ENCODE results near the gene FSTL1. TPM values are rescaled to one million over a fixed set of nuclear protein-coding genes. Genes with fewer than 3 reads are reported as not detected.

The FSTL1 gene
- total and polyA plus RNA-seq, 2 of the 8 experiments (the other 6 are each of a cell fraction or from before 2014, with no cell fraction given), result 158 to 516 TPM

DNA sequence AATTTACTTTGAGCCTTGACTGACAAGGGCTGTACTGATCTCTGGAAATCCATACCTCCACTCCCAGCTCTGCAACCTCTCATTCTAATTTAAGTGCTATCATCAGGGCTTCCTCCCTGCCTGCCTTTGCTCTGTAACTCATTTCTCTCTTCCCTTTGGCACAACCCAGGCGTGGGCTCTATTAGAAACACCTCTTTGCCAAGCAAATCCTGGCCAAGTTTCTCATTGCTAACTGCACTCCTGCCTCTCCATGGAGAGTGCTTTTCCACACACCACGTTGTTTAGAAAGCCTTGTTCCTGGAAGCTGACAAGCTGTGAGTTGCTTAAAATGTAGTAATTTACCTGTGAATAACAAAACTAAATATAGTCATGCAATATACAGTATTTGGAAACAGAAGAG is 20.1 kb upstream of the FSTL1 start:
- CTCF ChIA-PET (ENCODE audit: partially characterized antibody), result interaction anchor here (1.2 to 6.9 kb wide), 3 partner anchors 53 to 96 kb away, joined by 3 to 36 read pairs (median 5); no protein-coding TSS in a partner anchor
- DNase-seq (ENCODE audit: low read depth in 1 of 2, low spot score in 2 of 2), result no peak
- H3K14ac ChIP-seq (ENCODE audit: insufficient read length), result no peak overlapping the region
- peak overlapping the region; percentile 91 for H2BK5ac ChIP-seq (ENCODE audit: low read depth, low read length)
- H3K4ac ChIP-seq (replicated peaks; ENCODE audit: insufficient read length, low read depth, low read length), result no peak overlapping the region
- no peak for FAIRE-seq
- H2AFZ ChIP-seq (ENCODE audit: low read length), result peak overlapping the region; percentile 76
- TF ChIP-seq SRF (IDR thresholded peaks at IDR 0.05; ENCODE audit: low read depth, low read length), result no peak
- no peak for TF ChIP-seq JUND (IDR thresholded peaks at IDR 0.05; ENCODE audit: low read length)
- no peak for TF ChIP-seq TAF7 (optimal IDR thresholded peaks at IDR 0.05; ENCODE audit: borderline replicate concordance, low read depth, low read length)
- TF ChIP-seq, protein P1, sequence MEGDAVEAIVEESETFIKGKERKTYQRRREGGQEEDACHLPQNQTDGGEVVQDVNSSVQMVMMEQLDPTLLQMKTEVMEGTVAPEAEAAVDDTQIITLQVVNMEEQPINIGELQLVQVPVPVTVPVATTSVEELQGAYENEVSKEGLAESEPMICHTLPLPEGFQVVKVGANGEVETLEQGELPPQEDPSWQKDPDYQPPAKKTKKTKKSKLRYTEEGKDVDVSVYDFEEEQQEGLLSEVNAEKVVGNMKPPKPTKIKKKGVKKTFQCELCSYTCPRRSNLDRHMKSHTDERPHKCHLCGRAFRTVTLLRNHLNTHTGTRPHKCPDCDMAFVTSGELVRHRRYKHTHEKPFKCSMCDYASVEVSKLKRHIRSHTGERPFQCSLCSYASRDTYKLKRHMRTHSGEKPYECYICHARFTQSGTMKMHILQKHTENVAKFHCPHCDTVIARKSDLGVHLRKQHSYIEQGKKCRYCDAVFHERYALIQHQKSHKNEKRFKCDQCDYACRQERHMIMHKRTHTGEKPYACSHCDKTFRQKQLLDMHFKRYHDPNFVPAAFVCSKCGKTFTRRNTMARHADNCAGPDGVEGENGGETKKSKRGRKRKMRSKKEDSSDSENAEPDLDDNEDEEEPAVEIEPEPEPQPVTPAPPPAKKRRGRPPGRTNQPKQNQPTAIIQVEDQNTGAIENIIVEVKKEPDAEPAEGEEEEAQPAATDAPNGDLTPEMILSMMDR (IDR thresholded peaks at IDR 0.05; ENCODE audit: control extremely low read depth in 1 of 3, insufficient read depth in 1 of 3, low read depth in 1 of 3, low read length in 3 of 3), result no peak
- TF ChIP-seq CREB1 (IDR thresholded peaks at IDR 0.05), result no peak
- H4K8ac ChIP-seq (ENCODE audit: extremely low read depth, insufficient read depth, low read length), result no peak overlapping the region
- H3K9ac ChIP-seq (replicated peaks in 1 of 4; ENCODE audit: extremely low read depth in 1 of 4, low read depth in 3 of 4, low read length in 3 of 4), result no peak overlapping the region
- H2BK120ac ChIP-seq (replicated peaks; ENCODE audit: low read depth, low read length), result no peak overlapping the region
- H3K27me3 ChIP-seq (replicated peaks in 1 of 4; ENCODE audit: control insufficient read depth in 3 of 4, extremely low read depth in 1 of 4, insufficient read depth in 3 of 4, low read length in 3 of 4), result no peaks in the 10 kb centered on the region
- no peak overlapping the region for H3K23ac ChIP-seq (ENCODE audit: insufficient read length)
- no peaks in the 10 kb centered on the region for H3K79me2 ChIP-seq (ENCODE audit: control insufficient read depth in 1 of 2, insufficient read depth in 2 of 2, low read length in 2 of 2)
- H3K4me2 ChIP-seq (ENCODE audit: insufficient read depth in 1 of 2, low read depth in 2 of 2, low read length in 2 of 2), result no peak overlapping the region
- no peak overlapping the region for H4K91ac ChIP-seq (replicated peaks; ENCODE audit: insufficient read length, low read length)
- POLR2A ChIA-PET (ENCODE audit: partially characterized antibody), result interaction anchor here (1.0 to 4.3 kb wide), 4 partner anchors 14 to 376 kb away, joined by 3 to 24 read pairs (median 10); partner anchors contain the start of gene FSTL1
- no peak overlapping the region for H3K4me3 ChIP-seq (ENCODE audit: extremely low read depth in 1 of 4, insufficient read depth in 2 of 4, low read depth in 3 of 4, low read length in 4 of 4)
- H3K36me3 ChIP-seq (ENCODE audit: control insufficient read depth in 2 of 4, insufficient read depth in 4 of 4, low read length in 3 of 4), result no peaks in the 10 kb centered on the region
- H4K20me1 ChIP-seq (replicated peaks in 1 of 2; ENCODE audit: control insufficient read depth in 1 of 2, insufficient read depth in 2 of 2, low read length in 2 of 2), result no peaks in the 10 kb centered on the region
- no peaks in the 10 kb centered on the region for H3K79me1 ChIP-seq (ENCODE audit: low read depth, low read length)
- no peak overlapping the region for H4K5ac ChIP-seq (ENCODE audit: insufficient read length, low read depth, low read length)
- no peak overlapping the region for H3K56ac ChIP-seq (replicated peaks; ENCODE audit: insufficient read length, low read depth, low read length)
- H2AK5ac ChIP-seq (ENCODE audit: low read depth, low read length), result peak overlapping the region; percentile 90
- no peak overlapping the region for H2BK15ac ChIP-seq (ENCODE audit: low read length)
- peaks cover 6 to 29% (median 12%) of the 10 kb centered on the region in 4 experiments; a peak in 6 of 7 replicates for H3K4me1 ChIP-seq (replicated peaks in 1 of 4; ENCODE audit: control insufficient read depth in 3 of 4, insufficient read depth in 4 of 4, low read length in 3 of 4)
- 0 out of 2 replicates have a peak overlapping the region, but pooled peaks have one; percentile 2 for H3K27ac ChIP-seq (ENCODE audit: low read depth, low read length)
- peak overlapping the region; percentile 89 for H2BK12ac ChIP-seq (ENCODE audit: low read depth, low read length)
- H3K18ac ChIP-seq (ENCODE audit: extremely low read depth, low read length), result no peak overlapping the region; the same call in 1 of the 2 replicates
- 56% methylated on average over 2 of the region's 2 CpGs; no CpG with 5 or more reads in 1 of the 2 experiments for WGBS, 2 experiments (ENCODE audit: extremely low coverage in 1 of 2, insufficient coverage in 1 of 2, insufficient read length in 1 of 2, insufficient replicate concordance in 2 of 2, low coverage in 1 of 2, low lambda C conversion rate in 2 of 2, missing lambda C conversion rate in 1 of 2)
- no peaks in the 10 kb centered on the region; the same call in 1 of the 2 replicates for H3K23me2 ChIP-seq (ENCODE audit: low read depth, low read length)
- H3K9me3 ChIP-seq (ENCODE audit: insufficient read depth in 2 of 2, low read depth in 1 of 2, low read length in 1 of 2), result peaks cover 0 to 4% of the 10 kb centered on the region in 2 experiments; a peak in 2 of 4 replicates
- H2BK20ac ChIP-seq (ENCODE audit: low read length), result peak overlapping the region; percentile 66; the same call in 1 of the 2 replicates
